DOHH2 (cell line): Measurements from ENCODE around the gene CAMKV.

ENCODE experiments used
- H3F3A ChIP-seq: fragments of 200-600 bp; sonication (generic), shearing (Covaris generic); 2 replicates; pipeline ENCODE4 v1.6.0; 2016; ENCODE audit warnings: antibody characterized with exemption, mild to moderate bottlenecking; ENCODE audit not compliant: control insufficient read depth, insufficient read depth
- H3K27ac ChIP-seq: fragments of 200-600 bp; sonication (generic); 2 replicates; pipeline ENCODE4 v1.5.1; 2014; ENCODE audit warnings: low read depth, mild to moderate bottlenecking, low read length, moderate library complexity
- H3K27me3 ChIP-seq: fragments of 200-600 bp; sonication (generic); 2 replicates; pipeline ENCODE4 v1.6.1; 2014; ENCODE audit warnings: mild to moderate bottlenecking, low read length, mixed read lengths; ENCODE audit not compliant: control insufficient read depth
- H3K36me3 ChIP-seq: fragments of 200-600 bp; sonication (generic); 2 replicates; pipeline ENCODE4 v1.6.1; 2014; ENCODE audit warnings: mild to moderate bottlenecking, low read length, moderate library complexity, mixed read lengths; ENCODE audit not compliant: control insufficient read depth
- H3K4me1 ChIP-seq: fragments of 200-600 bp; sonication (generic); 2 replicates; pipeline ENCODE4 v1.6.1; 2014; ENCODE audit warnings: mild to moderate bottlenecking, low read length, mixed read lengths; ENCODE audit not compliant: control insufficient read depth
- H3K4me2 ChIP-seq: fragments of 200-600 bp; sonication (generic); 2 replicates; pipeline ENCODE4 v1.6.0; 2014; ENCODE audit warnings: mild to moderate bottlenecking, low read length, moderate library complexity
- H3K4me3 ChIP-seq: fragments of 200-600 bp; sonication (generic); 2 replicates; pipeline ENCODE4 v1.5.1; 2014; ENCODE audit warnings: mild to moderate bottlenecking, low read length, mixed read lengths
- H3K79me2 ChIP-seq: fragments of 200-600 bp; sonication (generic); 2 replicates; pipeline ENCODE4 v1.6.1; 2014; ENCODE audit warnings: mild to moderate bottlenecking, low read length, mixed read lengths; ENCODE audit not compliant: control insufficient read depth
- H3K9me2 ChIP-seq: fragments of 200-600 bp; sonication (generic); replicated peaks from 2 replicates; pipeline ENCODE4 v1.6.1; 2014; ENCODE audit warnings: mild to moderate bottlenecking, low read length, mixed read lengths; ENCODE audit not compliant: control insufficient read depth
- H3K9me3 ChIP-seq: fragments of 200-600 bp; sonication (generic); 2 replicates; pipeline ENCODE4 v1.6.1; 2014; ENCODE audit warnings: antibody characterized with exemption, low read length, mixed read lengths; ENCODE audit not compliant: control insufficient read depth, insufficient read depth
- H4K20me1 ChIP-seq: fragments of 200-600 bp; sonication (generic); 2 replicates; pipeline ENCODE4 v1.6.0; 2014; ENCODE audit warnings: low read depth, mild to moderate bottlenecking, antibody characterized with exemption, low read length, moderate library complexity; ENCODE audit not compliant: control insufficient read depth, insufficient read depth
- CTCF ChIP-seq: fragments of 200-600 bp; sonication (generic); IDR thresholded peaks from one replicate; pipeline ENCODE4 v1.5.1; 2014; ENCODE audit warnings: antibody characterized with exemption, mild to moderate bottlenecking, low read depth, low read length; ENCODE audit not compliant: poor library complexity, severe bottlenecking
- EZH2phosphoT487 ChIP-seq: fragments of 200-600 bp; sonication (generic); IDR thresholded peaks from 2 replicates; pipeline ENCODE4 v1.6.1; 2017; ENCODE audit warnings: borderline replicate concordance, mild to moderate bottlenecking, antibody characterized with exemption, low read length, moderate library complexity, mixed read lengths

The CAMKV gene

GRCh38 chr3:49903451-49904424 lies 34.0 kb upstream of the CAMKV start, which contains the start of gene MST1R:
TSS of gene MST1R (minus strand) at chr3:49903873. CDS start at chr3:49903609, 264 bp downstream.
- H4K20me1 ChIP-seq, result no peaks in the 10 kb centered on the region
- H3K36me3 ChIP-seq, result no peaks in the 10 kb centered on the region; the same call in 1 of the 2 replicates
- no peaks in the 10 kb centered on the region; the same call in 1 of the 2 replicates for H3F3A ChIP-seq
- peak within 1 kb of the TSS; percentile 73 for H3K27ac ChIP-seq
- H3K4me3 ChIP-seq, result peak within 1 kb of the TSS; percentile 87
- TF ChIP-seq EZH2phosphoT487 (no peak), CTCF (no peak)
- no peaks in the 10 kb centered on the region for H3K9me3 ChIP-seq
- no peaks in the 10 kb centered on the region for H3K27me3 ChIP-seq
- H3K79me2 ChIP-seq, result peaks cover 11% of the 10 kb centered on the region
- H3K4me1 ChIP-seq, result peaks cover 55% of the 10 kb centered on the region
- H3K4me2 ChIP-seq, result peak within 1 kb of the TSS; percentile 100
- H3K9me2 ChIP-seq, result no peaks in the 10 kb centered on the region

- Histone ChIP-seq H3K4me3 (no peak overlapping the region), H3K36me3 (no peaks in the 10 kb centered on the region), H3K27ac (no peak overlapping the region), H3K9me3 (no peaks in the 10 kb centered on the region), H3K27me3 (no peaks in the 10 kb centered on the region), H3K4me2 (no peak overlapping the region), H3F3A (no peaks in the 10 kb centered on the region; the same call in 1 of the 2 replicates), H4K20me1 (no peaks in the 10 kb centered on the region), H3K4me1 (peaks cover 55% of the 10 kb centered on the region), H3K9me2 (no peaks in the 10 kb centered on the region), H3K79me2 (peaks cover 11% of the 10 kb centered on the region)
- no peak for TF ChIP-seq EZH2phosphoT487
- TF ChIP-seq CTCF, result no peak
Measured at GRCh38 chr3:49902511-49903345, 33.0 kb upstream of the CAMKV start.

GRCh38 chr3:49901366-49902339 lies 31.9 kb upstream of the CAMKV start:
- H3K4me3 ChIP-seq, result no peak overlapping the region
- H3K27ac ChIP-seq, result no peak overlapping the region
- H3K9me3 ChIP-seq, result no peaks in the 10 kb centered on the region
- no peaks in the 10 kb centered on the region; the same call in 1 of the 2 replicates for H3F3A ChIP-seq
- peaks cover 52% of the 10 kb centered on the region for H3K4me1 ChIP-seq
- H3K27me3 ChIP-seq, result no peaks in the 10 kb centered on the region
- H4K20me1 ChIP-seq, result no peaks in the 10 kb centered on the region
- TF ChIP-seq EZH2phosphoT487 (no peak), CTCF (no peak)
- no peaks in the 10 kb centered on the region for H3K9me2 ChIP-seq
- H3K36me3 ChIP-seq, result no peaks in the 10 kb centered on the region
- H3K4me2 ChIP-seq, result no peak overlapping the region
- peaks cover 11% of the 10 kb centered on the region for H3K79me2 ChIP-seq
